ENCODE results near the gene CCR6. TPM values are rescaled to one million over a fixed set of nuclear protein-coding genes. Genes with fewer than 3 reads are reported as not detected.

The CCR6 gene
- total and polyA plus RNA-seq, 2 experiments from 2014 or later, result 0.70 to 2.0 TPM

DNA sequence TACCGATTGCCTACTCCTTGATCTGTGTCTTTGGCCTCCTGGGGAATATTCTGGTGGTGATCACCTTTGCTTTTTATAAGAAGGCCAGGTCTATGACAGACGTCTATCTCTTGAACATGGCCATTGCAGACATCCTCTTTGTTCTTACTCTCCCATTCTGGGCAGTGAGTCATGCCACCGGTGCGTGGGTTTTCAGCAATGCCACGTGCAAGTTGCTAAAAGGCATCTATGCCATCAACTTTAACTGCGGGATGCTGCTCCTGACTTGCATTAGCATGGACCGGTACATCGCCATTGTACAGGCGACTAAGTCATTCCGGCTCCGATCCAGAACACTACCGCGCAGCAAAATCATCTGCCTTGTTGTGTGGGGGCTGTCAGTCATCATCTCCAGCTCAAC is 13.5 kb downstream of the CCR6 start:
- H3K27me3 ChIP-seq, result no peaks in the 10 kb centered on the region
- no peak for DNase-seq (ENCODE audit: low spot score)
- TF ChIP-seq, protein P1, sequence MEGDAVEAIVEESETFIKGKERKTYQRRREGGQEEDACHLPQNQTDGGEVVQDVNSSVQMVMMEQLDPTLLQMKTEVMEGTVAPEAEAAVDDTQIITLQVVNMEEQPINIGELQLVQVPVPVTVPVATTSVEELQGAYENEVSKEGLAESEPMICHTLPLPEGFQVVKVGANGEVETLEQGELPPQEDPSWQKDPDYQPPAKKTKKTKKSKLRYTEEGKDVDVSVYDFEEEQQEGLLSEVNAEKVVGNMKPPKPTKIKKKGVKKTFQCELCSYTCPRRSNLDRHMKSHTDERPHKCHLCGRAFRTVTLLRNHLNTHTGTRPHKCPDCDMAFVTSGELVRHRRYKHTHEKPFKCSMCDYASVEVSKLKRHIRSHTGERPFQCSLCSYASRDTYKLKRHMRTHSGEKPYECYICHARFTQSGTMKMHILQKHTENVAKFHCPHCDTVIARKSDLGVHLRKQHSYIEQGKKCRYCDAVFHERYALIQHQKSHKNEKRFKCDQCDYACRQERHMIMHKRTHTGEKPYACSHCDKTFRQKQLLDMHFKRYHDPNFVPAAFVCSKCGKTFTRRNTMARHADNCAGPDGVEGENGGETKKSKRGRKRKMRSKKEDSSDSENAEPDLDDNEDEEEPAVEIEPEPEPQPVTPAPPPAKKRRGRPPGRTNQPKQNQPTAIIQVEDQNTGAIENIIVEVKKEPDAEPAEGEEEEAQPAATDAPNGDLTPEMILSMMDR (IDR thresholded peaks at IDR 0.05; ENCODE audit: poor library complexity), result no peak
- no peak for TF ChIP-seq EZH2 (IDR thresholded peaks at IDR 0.05; ENCODE audit: borderline replicate concordance)
- TF ChIP-seq EZH2phosphoT487 (IDR thresholded peaks at IDR 0.05; ENCODE audit: low read depth, severe bottlenecking, unreplicated experiment), result no peak
- no peaks in the 10 kb centered on the region for H3K36me3 ChIP-seq (replicated peaks; ENCODE audit: insufficient read depth, low read depth)
- no peaks in the 10 kb centered on the region for H3K9me2 ChIP-seq (replicated peaks; ENCODE audit: insufficient read depth)
- no peak overlapping the region for H3K4me2 ChIP-seq
- no peaks in the 10 kb centered on the region for H3K79me2 ChIP-seq
- WGBS (ENCODE audit: low lambda C conversion rate, missing lambda C conversion rate), result 93% methylated on average over 13 of the region's 13 CpGs
- no peak overlapping the region for H3K4me3 ChIP-seq
- no peaks in the 10 kb centered on the region for H4K20me1 ChIP-seq (ENCODE audit: insufficient read depth, poor library complexity, severe bottlenecking)
- no peak overlapping the region for H2AFZ ChIP-seq
- H3K4me1 ChIP-seq (ENCODE audit: insufficient read depth), result peaks cover 18% of the 10 kb centered on the region
- no peaks in the 10 kb centered on the region for H3K9me3 ChIP-seq (ENCODE audit: low read depth)
- no peak overlapping the region for H3K27ac ChIP-seq

DNA sequence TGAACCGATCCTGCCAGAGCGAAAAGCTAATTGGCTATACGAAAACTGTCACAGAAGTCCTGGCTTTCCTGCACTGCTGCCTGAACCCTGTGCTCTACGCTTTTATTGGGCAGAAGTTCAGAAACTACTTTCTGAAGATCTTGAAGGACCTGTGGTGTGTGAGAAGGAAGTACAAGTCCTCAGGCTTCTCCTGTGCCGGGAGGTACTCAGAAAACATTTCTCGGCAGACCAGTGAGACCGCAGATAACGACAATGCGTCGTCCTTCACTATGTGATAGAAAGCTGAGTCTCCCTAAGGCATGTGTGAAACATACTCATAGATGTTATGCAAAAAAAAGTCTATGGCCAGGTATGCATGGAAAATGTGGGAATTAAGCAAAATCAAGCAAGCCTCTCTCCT is 14.2 kb downstream of the CCR6 start:
- Histone ChIP-seq H3K27ac (no peak overlapping the region), H2AFZ (no peak overlapping the region), H3K4me2 (no peak overlapping the region), H3K27me3 (no peaks in the 10 kb centered on the region), H3K36me3 (replicated peaks; ENCODE audit: insufficient read depth, low read depth) (no peaks in the 10 kb centered on the region), H3K4me3 (no peak overlapping the region), H3K9me3 (ENCODE audit: low read depth) (no peaks in the 10 kb centered on the region), H3K4me1 (ENCODE audit: insufficient read depth) (peaks cover 25% of the 10 kb centered on the region), H3K9me2 (replicated peaks; ENCODE audit: insufficient read depth) (no peaks in the 10 kb centered on the region), H4K20me1 (ENCODE audit: insufficient read depth, poor library complexity, severe bottlenecking) (no peaks in the 10 kb centered on the region), H3K79me2 (no peaks in the 10 kb centered on the region)
- 92% methylated on average over 10 of the region's 10 CpGs for WGBS (ENCODE audit: low lambda C conversion rate, missing lambda C conversion rate)
- TF ChIP-seq EZH2 (IDR thresholded peaks at IDR 0.05; ENCODE audit: borderline replicate concordance) (no peak), EZH2phosphoT487 (IDR thresholded peaks at IDR 0.05; ENCODE audit: low read depth, severe bottlenecking, unreplicated experiment) (no peak)
- TF ChIP-seq, protein P1 (IDR thresholded peaks at IDR 0.05; ENCODE audit: poor library complexity), result no peak
- no peak for DNase-seq (ENCODE audit: low spot score)

DNA sequence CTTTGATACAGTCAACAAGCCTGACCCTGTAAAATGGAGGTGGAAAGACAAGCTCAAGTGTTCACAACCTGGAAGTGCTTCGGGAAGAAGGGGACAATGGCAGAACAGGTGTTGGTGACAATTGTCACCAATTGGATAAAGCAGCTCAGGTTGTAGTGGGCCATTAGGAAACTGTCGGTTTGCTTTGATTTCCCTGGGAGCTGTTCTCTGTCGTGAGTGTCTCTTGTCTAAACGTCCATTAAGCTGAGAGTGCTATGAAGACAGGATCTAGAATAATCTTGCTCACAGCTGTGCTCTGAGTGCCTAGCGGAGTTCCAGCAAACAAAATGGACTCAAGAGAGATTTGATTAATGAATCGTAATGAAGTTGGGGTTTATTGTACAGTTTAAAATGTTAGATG is 15.0 kb downstream of the CCR6 start:
- Histone ChIP-seq H3K9me3 (ENCODE audit: low read depth) (no peaks in the 10 kb centered on the region), H3K79me2 (no peaks in the 10 kb centered on the region), H3K27ac (no peak overlapping the region), H3K4me2 (no peak overlapping the region), H3K4me1 (ENCODE audit: insufficient read depth) (peaks cover 25% of the 10 kb centered on the region), H3K27me3 (no peaks in the 10 kb centered on the region), H2AFZ (no peak overlapping the region), H3K9me2 (replicated peaks; ENCODE audit: insufficient read depth) (no peaks in the 10 kb centered on the region), H3K36me3 (replicated peaks; ENCODE audit: insufficient read depth, low read depth) (no peaks in the 10 kb centered on the region), H4K20me1 (ENCODE audit: insufficient read depth, poor library complexity, severe bottlenecking) (no peaks in the 10 kb centered on the region), H3K4me3 (no peak overlapping the region)
- 63% methylated on average over 6 of the region's 6 CpGs for WGBS (ENCODE audit: low lambda C conversion rate, missing lambda C conversion rate)
- no peak for TF ChIP-seq EZH2phosphoT487 (IDR thresholded peaks at IDR 0.05; ENCODE audit: low read depth, severe bottlenecking, unreplicated experiment)
- no peak for TF ChIP-seq EZH2 (IDR thresholded peaks at IDR 0.05; ENCODE audit: borderline replicate concordance)
- TF ChIP-seq, protein P1 (IDR thresholded peaks at IDR 0.05; ENCODE audit: poor library complexity), result no peak
- no peak for DNase-seq (ENCODE audit: low spot score)

DNA sequence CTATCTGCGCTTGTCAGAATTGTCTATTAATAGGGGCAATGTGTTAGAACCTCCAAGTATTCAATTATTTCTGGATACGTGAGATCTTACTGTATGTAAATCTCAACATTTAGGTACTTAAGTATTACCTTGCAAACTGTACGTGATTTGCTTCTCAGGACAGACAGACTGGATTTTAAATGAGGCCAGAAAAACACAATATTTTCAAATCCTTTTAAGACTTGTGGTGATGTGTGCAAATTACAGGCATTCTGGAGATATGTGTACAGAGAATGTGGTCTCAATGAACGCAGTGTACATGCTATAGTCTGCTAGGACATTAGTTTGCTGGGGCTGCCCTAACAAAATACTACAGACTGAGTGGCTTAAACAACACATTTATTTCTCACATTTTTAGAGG is 16.9 kb downstream of the CCR6 start:
- Histone ChIP-seq H3K27me3 (no peaks in the 10 kb centered on the region), H3K9me2 (replicated peaks; ENCODE audit: insufficient read depth) (no peaks in the 10 kb centered on the region), H3K4me2 (no peak overlapping the region), H3K79me2 (no peaks in the 10 kb centered on the region), H3K4me1 (ENCODE audit: insufficient read depth) (peaks cover 25% of the 10 kb centered on the region), H3K27ac (no peak overlapping the region), H2AFZ (no peak overlapping the region), H3K4me3 (no peak overlapping the region), H4K20me1 (ENCODE audit: insufficient read depth, poor library complexity, severe bottlenecking) (no peaks in the 10 kb centered on the region), H3K36me3 (replicated peaks; ENCODE audit: insufficient read depth, low read depth) (no peaks in the 10 kb centered on the region), H3K9me3 (ENCODE audit: low read depth) (no peaks in the 10 kb centered on the region)
- WGBS (ENCODE audit: low lambda C conversion rate, missing lambda C conversion rate), result 96% methylated on average over 4 of the region's 4 CpGs
- TF ChIP-seq EZH2phosphoT487 (IDR thresholded peaks at IDR 0.05; ENCODE audit: low read depth, severe bottlenecking, unreplicated experiment) (no peak), EZH2 (IDR thresholded peaks at IDR 0.05; ENCODE audit: borderline replicate concordance) (no peak)
- TF ChIP-seq, protein P1 (IDR thresholded peaks at IDR 0.05; ENCODE audit: poor library complexity), result no peak
- no peak for DNase-seq (ENCODE audit: low spot score)

All from hepatocyte (in vitro differentiated cells).